SK-N-SH treated with all-trans-retinoic acid at 6 μM for 48 hours (cell line): ENCODE data around the gene CCDC158.

Experiments used
- ARNTL ChIP-seq: fragments of 450-650 bp; formaldehyde crosslinking; IDR thresholded peaks from 2 replicates; pipeline ENCODE4 v1.5.0; 2020; ENCODE audit warnings: low read depth, mild to moderate bottlenecking, moderate library complexity, borderline replicate concordance
- BACH2 ChIP-seq: fragments of 250-450 bp; sonication (Bioruptor Pico); IDR thresholded peaks from 2 replicates; pipeline ENCODE4 v1.9.0; 2021; ENCODE audit warnings: mild to moderate bottlenecking, borderline replicate concordance
- ESRRG ChIP-seq: fragments of 250-450 bp; sonication (Bioruptor Pico); IDR thresholded peaks from 2 replicates; pipeline ENCODE4 v1.6.1; 2021; ENCODE audit warnings: mild to moderate bottlenecking
- GLIS3 ChIP-seq: fragments of 250-450 bp; sonication (Bioruptor Pico); IDR thresholded peaks from 2 replicates; pipeline ENCODE4 v1.5.0; 2020; ENCODE audit warnings: mild to moderate bottlenecking, moderate library complexity
- OSR1 ChIP-seq: fragments of 250-450 bp; sonication (Bioruptor Pico); IDR thresholded peaks from 2 replicates; pipeline ENCODE4 v1.8.0; 2022; ENCODE audit warnings: moderate library complexity, mild to moderate bottlenecking, inconsistent platforms
- SNAI2 ChIP-seq: fragments of 250-450 bp; sonication (Bioruptor Pico); IDR thresholded peaks from 2 replicates; pipeline ENCODE4 v1.5.0; 2020; ENCODE audit warnings: mild to moderate bottlenecking, moderate library complexity
- TCF4 ChIP-seq: fragments of 250-450 bp; sonication (Bioruptor Pico); IDR thresholded peaks from 2 replicates; pipeline ENCODE4 v1.8.0; 2021; ENCODE audit warnings: mild to moderate bottlenecking, moderate library complexity, borderline replicate concordance
- ZC3H10 ChIP-seq: fragments of 250-450 bp; sonication (Bioruptor Pico); IDR thresholded peaks from 2 replicates; pipeline ENCODE4 v1.5.1; 2021; ENCODE audit warnings: mild to moderate bottlenecking, moderate library complexity
- ZFP3 ChIP-seq: fragments of 250-450 bp; sonication (Bioruptor Pico); IDR thresholded peaks from 2 replicates; pipeline ENCODE4 v1.5.0; 2020; ENCODE audit warnings: mild to moderate bottlenecking, moderate library complexity
- ZNF70 ChIP-seq: fragments of 450-650 bp; formaldehyde crosslinking; IDR thresholded peaks from 2 replicates; pipeline ENCODE4 v1.5.0; 2020; ENCODE audit warnings: mild to moderate bottlenecking, moderate library complexity
- ZNF8 ChIP-seq: fragments of 450-650 bp; formaldehyde crosslinking; IDR thresholded peaks from 2 replicates; pipeline ENCODE4 v1.5.0; 2020; ENCODE audit warnings: mild to moderate bottlenecking, moderate library complexity
- TF ChIP-seq, protein P1 (sequence below): fragments of 250-450 bp; sonication (Bioruptor Pico); IDR thresholded peaks from 2 replicates; pipeline ENCODE4 v1.8.0; 2020; ENCODE audit warnings: mild to moderate bottlenecking, moderate library complexity, borderline replicate concordance
- TF ChIP-seq, protein P2 (sequence below): fragments of 250-450 bp; sonication (Bioruptor Pico); IDR thresholded peaks from 2 replicates; pipeline ENCODE4 v1.8.0; 2021; ENCODE audit warnings: low read depth, mild to moderate bottlenecking, moderate library complexity, borderline replicate concordance

DNA sequence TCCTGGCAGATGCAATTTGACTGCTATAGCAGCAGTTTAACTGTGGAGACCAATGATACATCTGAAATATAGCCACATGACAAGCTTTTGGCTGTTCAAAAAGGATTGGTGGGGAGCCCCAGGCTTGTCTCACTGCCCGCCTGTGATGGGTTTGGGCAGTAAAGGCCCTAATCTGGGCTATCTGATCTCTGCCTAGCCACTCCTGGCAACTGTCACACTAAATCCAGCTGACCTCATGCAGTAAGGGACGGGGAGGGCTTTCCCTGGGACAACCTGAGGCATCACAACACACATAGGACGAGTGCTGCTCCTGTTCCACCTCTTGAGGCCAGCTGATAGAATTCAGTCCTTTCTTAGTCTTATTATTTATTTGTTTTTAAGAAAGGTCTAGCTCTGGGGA is 56.2 kb downstream of the CCDC158 start:
- no peak for TF ChIP-seq ESRRG (CRISPR knock-in tag)
- TF ChIP-seq, protein P1, sequence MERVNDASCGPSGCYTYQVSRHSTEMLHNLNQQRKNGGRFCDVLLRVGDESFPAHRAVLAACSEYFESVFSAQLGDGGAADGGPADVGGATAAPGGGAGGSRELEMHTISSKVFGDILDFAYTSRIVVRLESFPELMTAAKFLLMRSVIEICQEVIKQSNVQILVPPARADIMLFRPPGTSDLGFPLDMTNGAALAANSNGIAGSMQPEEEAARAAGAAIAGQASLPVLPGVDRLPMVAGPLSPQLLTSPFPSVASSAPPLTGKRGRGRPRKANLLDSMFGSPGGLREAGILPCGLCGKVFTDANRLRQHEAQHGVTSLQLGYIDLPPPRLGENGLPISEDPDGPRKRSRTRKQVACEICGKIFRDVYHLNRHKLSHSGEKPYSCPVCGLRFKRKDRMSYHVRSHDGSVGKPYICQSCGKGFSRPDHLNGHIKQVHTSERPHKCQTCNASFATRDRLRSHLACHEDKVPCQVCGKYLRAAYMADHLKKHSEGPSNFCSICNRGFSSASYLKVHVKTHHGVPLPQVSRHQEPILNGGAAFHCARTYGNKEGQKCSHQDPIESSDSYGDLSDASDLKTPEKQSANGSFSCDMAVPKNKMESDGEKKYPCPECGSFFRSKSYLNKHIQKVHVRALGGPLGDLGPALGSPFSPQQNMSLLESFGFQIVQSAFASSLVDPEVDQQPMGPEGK (CRISPR knock-in tag): no peak
- TF ChIP-seq ZNF70 (CRISPR knock-in tag): no peak
- TF ChIP-seq ZC3H10 (CRISPR knock-in tag): no peak
- TF ChIP-seq ZNF8 (CRISPR knock-in tag): no peak
- TF ChIP-seq BACH2 (CRISPR knock-in tag): no peak
- TF ChIP-seq, protein P2, sequence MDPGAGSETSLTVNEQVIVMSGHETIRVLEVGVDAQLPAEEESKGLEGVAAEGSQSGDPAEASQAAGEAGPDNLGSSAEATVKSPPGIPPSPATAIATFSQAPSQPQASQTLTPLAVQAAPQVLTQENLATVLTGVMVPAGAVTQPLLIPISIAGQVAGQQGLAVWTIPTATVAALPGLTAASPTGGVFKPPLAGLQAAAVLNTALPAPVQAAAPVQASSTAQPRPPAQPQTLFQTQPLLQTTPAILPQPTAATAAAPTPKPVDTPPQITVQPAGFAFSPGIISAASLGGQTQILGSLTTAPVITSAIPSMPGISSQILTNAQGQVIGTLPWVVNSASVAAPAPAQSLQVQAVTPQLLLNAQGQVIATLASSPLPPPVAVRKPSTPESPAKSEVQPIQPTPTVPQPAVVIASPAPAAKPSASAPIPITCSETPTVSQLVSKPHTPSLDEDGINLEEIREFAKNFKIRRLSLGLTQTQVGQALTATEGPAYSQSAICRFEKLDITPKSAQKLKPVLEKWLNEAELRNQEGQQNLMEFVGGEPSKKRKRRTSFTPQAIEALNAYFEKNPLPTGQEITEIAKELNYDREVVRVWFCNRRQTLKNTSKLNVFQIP (CRISPR knock-in tag): no peak
- TF ChIP-seq TCF4 (CRISPR knock-in tag): peak; percentile 21; the same call in 1 of the 2 replicates
- no peak for TF ChIP-seq OSR1
- TF ChIP-seq ZFP3 (CRISPR knock-in tag): no peak
- TF ChIP-seq GLIS3: no peak
- TF ChIP-seq SNAI2 (CRISPR knock-in tag): no peak
- no peak for TF ChIP-seq ARNTL (CRISPR knock-in tag)
